ENCODE data around the gene TRAT1.

DNA sequence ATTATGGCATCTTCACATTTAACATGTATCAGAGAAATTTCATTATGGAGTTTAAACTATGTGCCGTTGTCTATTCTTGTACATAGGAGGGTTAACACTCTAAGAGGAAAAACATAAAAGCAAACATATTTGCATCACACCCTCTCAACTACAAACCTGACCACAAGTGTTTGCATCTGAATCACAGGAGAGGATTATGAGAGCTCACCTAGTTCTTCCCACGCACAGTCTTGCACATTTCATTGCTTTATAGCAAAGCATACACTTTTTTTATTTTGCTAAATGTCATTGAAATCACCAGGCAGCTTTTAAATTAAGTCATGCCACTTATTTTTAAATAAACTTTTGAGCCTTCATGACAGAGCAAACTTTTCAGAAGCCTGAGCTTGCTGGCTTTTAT, 12.5 kb downstream of the TRAT1 start:
- TF ChIP-seq, protein P1, sequence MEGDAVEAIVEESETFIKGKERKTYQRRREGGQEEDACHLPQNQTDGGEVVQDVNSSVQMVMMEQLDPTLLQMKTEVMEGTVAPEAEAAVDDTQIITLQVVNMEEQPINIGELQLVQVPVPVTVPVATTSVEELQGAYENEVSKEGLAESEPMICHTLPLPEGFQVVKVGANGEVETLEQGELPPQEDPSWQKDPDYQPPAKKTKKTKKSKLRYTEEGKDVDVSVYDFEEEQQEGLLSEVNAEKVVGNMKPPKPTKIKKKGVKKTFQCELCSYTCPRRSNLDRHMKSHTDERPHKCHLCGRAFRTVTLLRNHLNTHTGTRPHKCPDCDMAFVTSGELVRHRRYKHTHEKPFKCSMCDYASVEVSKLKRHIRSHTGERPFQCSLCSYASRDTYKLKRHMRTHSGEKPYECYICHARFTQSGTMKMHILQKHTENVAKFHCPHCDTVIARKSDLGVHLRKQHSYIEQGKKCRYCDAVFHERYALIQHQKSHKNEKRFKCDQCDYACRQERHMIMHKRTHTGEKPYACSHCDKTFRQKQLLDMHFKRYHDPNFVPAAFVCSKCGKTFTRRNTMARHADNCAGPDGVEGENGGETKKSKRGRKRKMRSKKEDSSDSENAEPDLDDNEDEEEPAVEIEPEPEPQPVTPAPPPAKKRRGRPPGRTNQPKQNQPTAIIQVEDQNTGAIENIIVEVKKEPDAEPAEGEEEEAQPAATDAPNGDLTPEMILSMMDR (IDR thresholded peaks at IDR 0.05) = no peak
- TF ChIP-seq POLR2A (IDR thresholded peaks at IDR 0.05) = no peak
